Measurements from ENCODE around the gene PCSK7.

- TF ChIP-seq CBX5 (IDR thresholded peaks at IDR 0.05; ENCODE audit: low read depth) (no peak), POLR2A (IDR thresholded peaks at IDR 0.05; ENCODE audit: low read depth, low read length) (no peak), PBX3 (IDR thresholded peaks at IDR 0.05; ENCODE audit: insufficient replicate concordance, low read depth, low read length) (no peak), ATF2 (IDR thresholded peaks at IDR 0.05; ENCODE audit: low read length) (no peak), CTCF (IDR thresholded peaks at IDR 0.05 in 2 of 3, conservative IDR thresholded peaks at IDR 0.05 in 1 of 3; ENCODE audit: control insufficient read depth in 2 of 3, extremely low read depth in 1 of 3, insufficient read depth in 1 of 3, low read depth in 3 of 3, low read length in 3 of 3) (no peak), EZH2 (IDR thresholded peaks at IDR 0.05; ENCODE audit: borderline replicate concordance, control insufficient read depth, low read depth, low read length) (no peak), FOXM1 (IDR thresholded peaks at IDR 0.05; ENCODE audit: low read depth, low read length) (no peak), SKIL (IDR thresholded peaks at IDR 0.05; ENCODE audit: low read depth, poor library complexity, severe bottlenecking) (no peak), NR2C2 (IDR thresholded peaks at IDR 0.05; ENCODE audit: borderline replicate concordance, control insufficient read depth, insufficient read length, low read depth) (no peak), BHLHE40 (IDR thresholded peaks at IDR 0.05; ENCODE audit: borderline replicate concordance in 1 of 2, low read depth in 2 of 2, low read length in 1 of 2) (no peak)
Measured at GRCh38 chr11:117182551-117182935, 49.3 kb downstream of the PCSK7 start.

Measured in GM12878 (cell line).